Bronchial epithelial cell (primary cell): ENCODE results near the gene KCNAB3. TPM values are rescaled to one million over a fixed set of nuclear protein-coding genes. Genes with fewer than 3 reads are reported as not detected.

Experiments
- DNase-seq: peaks from one replicate; pipeline ENCODE4 v3.0.0-alpha.2; 2010; ENCODE audit warnings: low read depth
- FAIRE-seq: peaks from 2 replicates; lab custom pipeline; 2011; peaks lifted over from hg19 to GRCh38; lab: Jason Lieb, UNC
- H3K27me3 ChIP-seq: 2 replicates; pipeline ENCODE4 v1.5.1; 2011; ENCODE audit warnings: low read length; ENCODE audit not compliant: control insufficient read depth, insufficient read depth
- H3K36me3 ChIP-seq: 2 replicates; pipeline ENCODE4 v1.5.1; 2011; ENCODE audit warnings: low read length; ENCODE audit not compliant: control insufficient read depth, insufficient read depth
- H3K4me3 ChIP-seq: 2 replicates; pipeline ENCODE4 v1.5.1; 2011; ENCODE audit warnings: mild to moderate bottlenecking, low read depth, low read length, control low read depth
- CTCF ChIP-seq: IDR thresholded peaks from 2 replicates; pipeline ENCODE4 v1.5.1; 2011; ENCODE audit warnings: mild to moderate bottlenecking, moderate library complexity, low read length, control low read depth, inconsistent platforms; ENCODE audit not compliant: insufficient read depth, severe bottlenecking
- total RNA-seq: library from RNA; depleted of rRNA; stranded (reverse); fragments of >200 nt; gene quantifications from 2 replicates; pipeline ENCODE4 v1.2.1, GENCODE V29; 2014

KCNAB3 gene
- total RNA-seq, 1 donor from 2014 or later = 0.79 TPM

- FAIRE-seq = no peak
- Histone ChIP-seq H3K4me3 (no peak overlapping the region), H3K27me3 (no peaks in the 10 kb centered on the region), H3K36me3 (peaks cover 61% of the 10 kb centered on the region)
- no peak for TF ChIP-seq CTCF
- DNase-seq = no peak
These were observed 34.8 kb downstream of the KCNAB3 start for GRCh38 chr17:7894866-7895265.

GRCh38 chr17:7894226-7894625 lies 35.4 kb downstream of the KCNAB3 start:
- FAIRE-seq (no peak), DNase-seq (no peak)
- Histone ChIP-seq H3K27me3 (no peaks in the 10 kb centered on the region), H3K36me3 (peaks cover 60% of the 10 kb centered on the region), H3K4me3 (no peak overlapping the region)
- no peak for TF ChIP-seq CTCF

DNA sequence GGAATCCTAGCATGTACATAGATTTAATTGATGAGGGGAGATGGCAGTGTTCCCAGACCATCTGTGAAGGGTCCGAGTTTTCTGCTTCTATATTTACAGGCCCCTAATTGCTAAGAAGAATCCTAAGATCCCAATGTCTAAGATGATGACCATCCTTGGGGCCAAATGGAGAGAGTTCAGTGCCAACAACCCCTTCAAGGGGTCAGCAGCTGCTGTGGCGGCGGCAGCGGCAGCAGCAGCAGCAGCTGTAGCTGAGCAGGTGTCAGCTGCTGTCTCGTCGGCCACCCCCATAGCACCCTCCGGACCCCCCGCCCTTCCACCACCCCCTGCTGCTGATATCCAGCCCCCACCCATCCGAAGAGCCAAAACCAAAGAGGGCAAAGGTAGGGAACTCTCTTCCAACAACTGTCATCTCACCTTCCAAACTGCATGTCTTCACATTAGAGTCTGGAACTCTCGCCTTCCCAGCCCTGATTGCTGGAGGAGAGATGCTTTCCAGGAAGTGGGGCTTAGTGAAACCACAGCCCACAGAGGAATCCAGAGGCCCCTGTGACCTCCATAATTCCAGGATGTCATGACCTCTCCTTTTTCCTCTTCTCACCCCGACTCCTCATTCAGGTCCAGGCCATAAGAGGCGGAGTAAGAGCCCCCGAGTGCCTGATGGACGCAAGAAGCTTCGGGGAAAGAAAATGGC lies 36.3 kb downstream of the KCNAB3 start:
- Histone ChIP-seq H3K36me3 (peaks cover 51% of the 10 kb centered on the region), H3K27me3 (no peaks in the 10 kb centered on the region), H3K4me3 (no peak overlapping the region)
- FAIRE-seq (no peak), DNase-seq (no peak)
- TF ChIP-seq CTCF = no peak

- TF ChIP-seq CTCF = peak; percentile 55
- peaks cover 29% of the 10 kb centered on the region for H3K36me3 ChIP-seq
- H3K27me3 ChIP-seq = no peaks in the 10 kb centered on the region
- no peak for FAIRE-seq
- peak; percentile 74 for DNase-seq
- no peak overlapping the region for H3K4me3 ChIP-seq
These were observed 40.3 kb downstream of the KCNAB3 start for GRCh38 chr17:7889166-7889955.

- FAIRE-seq = peak; percentile 86
- peak; percentile 79 for DNase-seq
- TF ChIP-seq CTCF = no peak
- no peaks in the 10 kb centered on the region for H3K27me3 ChIP-seq
- H3K4me3 ChIP-seq = peak within 1 kb of the TSS; percentile 61
- H3K36me3 ChIP-seq = peaks cover 20% of the 10 kb centered on the region
These were observed 41.3 kb downstream of the KCNAB3 start, which contains the start of gene CHD3 for GRCh38 chr17:7888184-7888920. CHD3 (plus strand) TSS chr17:7888789; CDS start chr17:7889001, 212 bp downstream.
